Suppressor macrophage treated with lipopolysaccharide for 1 hour (primary cell): ENCODE data around the gene FOXA3.
A peak's percentile ranks its signal among the peaks of the same experiment; 100 is the strongest.
"Not testable (repeated sequence)": the region's sequence is repeated elsewhere in the genome, so short reads cannot be mapped to it uniquely, and the experiment has no call there.

ENCODE experiments used
- DNase-seq, 3 donors: peaks; one replicate each; pipeline ENCODE4 v3.0.0-alpha.2; 2020 to 2022

Gene FOXA3

GRCh38 chr19:45828945-45829344, 35.2 kb upstream of the FOXA3 start:
- no peak for DNase-seq

GRCh38 chr19:45834970-45835369, 29.2 kb upstream of the FOXA3 start:
- no peak for DNase-seq

- DNase-seq = no peak
Measured at GRCh38 chr19:45842198-45842597, 21.9 kb upstream of the FOXA3 start.

- DNase-seq = no peak
Measured at GRCh38 chr19:45847663-45848062, 16.5 kb upstream of the FOXA3 start.

GRCh38 chr19:45848922-45849321, 15.2 kb upstream of the FOXA3 start:
- DNase-seq = peak in 1 of 3 donors; percentile 9

- DNase-seq = no peak
Measured at GRCh38 chr19:45852145-45852750, 11.9 kb upstream of the FOXA3 start.

- no peak for DNase-seq
Measured at GRCh38 chr19:45852983-45853382, 11.1 kb upstream of the FOXA3 start.

- DNase-seq = no peak
Measured at GRCh38 chr19:45854167-45854778, 9.9 kb upstream of the FOXA3 start.

- no peak for DNase-seq
Measured at GRCh38 chr19:45860359-45861259, 3.5 kb upstream of the FOXA3 start.

GRCh38 chr19:45862271-45862563, 1.9 kb upstream of the FOXA3 start:
- DNase-seq = no peak

GRCh38 chr19:45862564-45863334, 1.4 kb upstream of the FOXA3 start, which contains the start of gene SYMPK:
Gene SYMPK, minus strand, starts transcription at chr19:45863147. Its CDS starts 8,652 bp downstream, at chr19:45854495.
- peak; percentile 99 for DNase-seq

- no peak for DNase-seq
Measured at GRCh38 chr19:45863335-45863839, 739 bp upstream of the FOXA3 start.

GRCh38 chr19:45864629-45865082, 530 bp downstream of the FOXA3 start:
- DNase-seq = no peak

GRCh38 chr19:45865269-45865948, 1.3 kb downstream of the FOXA3 start:
- no peak for DNase-seq

- no peak for DNase-seq
Measured at GRCh38 chr19:45866400-45867176, 2.5 kb downstream of the FOXA3 start.

- DNase-seq = not testable (repeated sequence)
Measured at GRCh38 chr19:45867241-45867640, 3.1 kb downstream of the FOXA3 start.

GRCh38 chr19:45870798-45871197, 6.7 kb downstream of the FOXA3 start:
- no peak for DNase-seq

GRCh38 chr19:45872095-45872919, 8.2 kb downstream of the FOXA3 start:
- no peak for DNase-seq

GRCh38 chr19:45873219-45873772, 9.2 kb downstream of the FOXA3 start:
- DNase-seq = no peak

- DNase-seq = no peak
Measured at GRCh38 chr19:45874620-45874966, 10.5 kb downstream of the FOXA3 start.

GRCh38 chr19:45876161-45876410, 12.0 kb downstream of the FOXA3 start:
- DNase-seq = no peak
